Heart left ventricle (tissue), 13 donors: ENCODE data around the gene FAM9A.
"Not testable (repeated sequence)": the region's sequence is repeated elsewhere in the genome, so short reads cannot be mapped to it uniquely, and the experiment has no call there.

ENCODE experiments used
- POLR2A ChIP-seq, 2 donors: fragments of 450-650 bp; IDR thresholded peaks; one replicate each; pipeline ENCODE4 v1.6.1; 2017; ENCODE audit warnings: antibody characterized with exemption in 2 of 2, mild to moderate bottlenecking in 2 of 2, moderate library complexity in 2 of 2
- TF ChIP-seq, protein P1 (sequence below), 12 donors: fragments of 200-600 bp; sonication (generic) in 4 of 12; IDR thresholded peaks; one replicate each; pipeline versions ENCODE4 v1.5.0 to v1.8.0; 2018 to 2022; ENCODE audit warnings: antibody characterized with exemption in 12 of 12, mild to moderate bottlenecking in 5 of 12
- donor health status: ischemic (EF 13 %, LVEDD 7.1; RV severe dilation, severe dysfunction).
- donor health status: DM: no; HTN: yes; CAD: no.
- donor health status: DM: no; HTN: no; CAD: no.
- donor health status: ischemic (EF 25% LVEDD 6.9; RV normal size, moderate dysfunction).
- donor health status: ischemic (EF 25% LVEDD 5.7; RV mildly dilated, moderate dysfunction).
- donor health status: ischemic (EF 35%, LVEDD 5.7; RV mildly dilated, moderate dysfunction).
- donor health status: nonischemic (EF 11% LVEDD 7.7; RV severe dilation, severe dysfunction).
- donor health status: DM: yes; HTN: yes; CAD: no.
- donor health status: PGD.
- donor health status: ischemic (EF 29% LVEDD 5.4; RV normal size, mild dysfunction).
- donor health status: nonischemic (EF 23%, LVEDD 6.1; RV moderate dilation, normal function).

GRCh38 chrX:8798702-8799101 is 2.5 kb downstream of the FAM9A start:
- TF ChIP-seq, protein P1, sequence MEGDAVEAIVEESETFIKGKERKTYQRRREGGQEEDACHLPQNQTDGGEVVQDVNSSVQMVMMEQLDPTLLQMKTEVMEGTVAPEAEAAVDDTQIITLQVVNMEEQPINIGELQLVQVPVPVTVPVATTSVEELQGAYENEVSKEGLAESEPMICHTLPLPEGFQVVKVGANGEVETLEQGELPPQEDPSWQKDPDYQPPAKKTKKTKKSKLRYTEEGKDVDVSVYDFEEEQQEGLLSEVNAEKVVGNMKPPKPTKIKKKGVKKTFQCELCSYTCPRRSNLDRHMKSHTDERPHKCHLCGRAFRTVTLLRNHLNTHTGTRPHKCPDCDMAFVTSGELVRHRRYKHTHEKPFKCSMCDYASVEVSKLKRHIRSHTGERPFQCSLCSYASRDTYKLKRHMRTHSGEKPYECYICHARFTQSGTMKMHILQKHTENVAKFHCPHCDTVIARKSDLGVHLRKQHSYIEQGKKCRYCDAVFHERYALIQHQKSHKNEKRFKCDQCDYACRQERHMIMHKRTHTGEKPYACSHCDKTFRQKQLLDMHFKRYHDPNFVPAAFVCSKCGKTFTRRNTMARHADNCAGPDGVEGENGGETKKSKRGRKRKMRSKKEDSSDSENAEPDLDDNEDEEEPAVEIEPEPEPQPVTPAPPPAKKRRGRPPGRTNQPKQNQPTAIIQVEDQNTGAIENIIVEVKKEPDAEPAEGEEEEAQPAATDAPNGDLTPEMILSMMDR (IDR thresholded peaks at IDR 0.05), result not testable (repeated sequence)
- TF ChIP-seq POLR2A (IDR thresholded peaks at IDR 0.05), result not testable (repeated sequence)
